LNCAP (cell line): ENCODE results near the gene PLAC9.

ENCODE experiments used
- CTCF ChIP-seq: fragments of 450-650 bp; IDR thresholded peaks from 2 replicates; pipeline ENCODE4 v1.5.1; 2017; ENCODE audit warnings: mild to moderate bottlenecking

The PLAC9 gene

GRCh38 chr10:80166581-80167470 lies 34.3 kb downstream of the PLAC9 start:
- TF ChIP-seq CTCF, result no peak

GRCh38 chr10:80167471-80168161 lies 35.1 kb downstream of the PLAC9 start:
- no peak for TF ChIP-seq CTCF

DNA sequence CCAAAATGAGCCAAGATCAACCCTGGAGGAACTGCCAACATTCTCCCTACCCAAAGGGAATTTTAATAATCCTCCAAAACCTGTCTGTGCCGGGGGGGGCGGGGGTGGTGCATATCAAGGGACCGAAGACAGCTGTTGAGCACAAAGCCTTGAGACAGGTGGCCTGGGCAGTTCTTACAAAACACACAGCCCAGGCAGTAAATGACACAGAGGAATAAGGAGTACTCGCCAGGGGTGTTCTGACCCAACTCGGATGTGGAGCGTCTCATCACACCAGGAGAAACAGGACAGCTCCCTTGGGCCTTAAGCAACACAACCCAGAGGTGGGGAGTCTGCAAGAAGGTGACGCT lies 35.6 kb downstream of the PLAC9 start:
- no peak for TF ChIP-seq CTCF

DNA sequence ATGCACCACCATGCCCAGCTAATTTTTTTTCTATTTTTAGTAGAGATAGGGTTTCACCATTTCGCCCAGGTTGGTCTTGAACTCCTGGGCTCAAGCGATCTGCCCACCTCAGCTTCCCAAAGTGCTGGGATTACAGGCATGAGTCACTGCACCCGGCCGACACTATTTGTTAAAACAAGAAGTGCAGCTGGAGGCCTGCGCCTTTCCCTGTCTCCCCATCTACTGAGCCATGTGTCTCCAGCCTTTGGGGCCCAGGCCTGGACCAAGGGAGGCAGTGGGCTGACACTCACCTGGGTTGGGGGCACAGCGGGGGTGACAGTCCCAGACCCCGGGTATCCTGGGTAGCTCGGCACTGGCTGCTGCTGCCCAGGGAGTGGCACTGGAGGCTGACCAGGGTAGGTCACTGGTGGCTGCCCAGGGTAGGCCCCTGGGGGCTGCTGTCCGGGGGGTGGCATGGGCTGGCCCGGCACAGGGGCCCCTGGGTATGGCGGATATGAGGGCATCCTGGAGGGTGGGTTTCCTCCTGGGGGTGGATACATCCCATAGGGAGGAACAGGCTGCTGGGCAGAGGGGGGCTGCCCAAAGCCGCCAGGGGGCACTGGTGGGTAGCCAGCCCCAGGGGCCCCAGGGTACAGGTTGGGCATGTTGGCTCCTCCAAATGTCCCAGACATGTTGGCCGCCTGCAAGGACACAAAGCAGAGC lies 36.3 kb downstream of the PLAC9 start:
- TF ChIP-seq CTCF, result peak; percentile 36; the same call in 1 of the 2 replicates

GRCh38 chr10:80170026-80170425 lies 37.5 kb downstream of the PLAC9 start:
- no peak for TF ChIP-seq CTCF

GRCh38 chr10:80170641-80171040 lies 38.1 kb downstream of the PLAC9 start:
- no peak for TF ChIP-seq CTCF

- no peak for TF ChIP-seq CTCF
These were observed 38.7 kb downstream of the PLAC9 start for GRCh38 chr10:80171248-80171660.
